GM12878 (cell line): Measurements from ENCODE around the gene SAMD4A. TPM values are rescaled to one million over a fixed set of nuclear protein-coding genes. Genes with fewer than 3 reads are reported as not detected.

Experiments used
- ATAC-seq: fragments of 200-7000 bp; cut with Tn5 transposase; 3 replicates; pipeline ENCODE4 v1.9.1; 2020; ENCODE audit warnings: mild to moderate bottlenecking, moderate library complexity
- BruUV-seq: library from RNA; stranded (reverse); fragments of 400-500 nt; replicated peaks from 2 replicates; lab custom pipeline; 2021; lab: Mats Ljungman, UMichigan
- CTCF ChIA-PET: fragments of 300-600 bp; sonication (Branson Sonifier 250); formaldehyde crosslinking; extraction: SDS; loops from one replicate; lab custom pipeline; 2021; ENCODE audit warnings: inconsistent platforms; lab: Yijun Ruan, JAX
- POLR2A ChIA-PET: fragments of 350-600 bp; formaldehyde crosslinking; extraction: SDS; loops from one replicate; lab custom pipeline; 2021; ENCODE audit warnings: inconsistent platforms; lab: Charles Lee
- RAD21 ChIA-PET: fragments of 300-600 bp; sonication (Branson Sonifier 250); formaldehyde crosslinking; loops from one replicate; lab custom pipeline; 2023; ENCODE audit warnings: antibody characterized with exemption; ENCODE audit not compliant: unreplicated experiment; lab: Charles Lee
- SMC1A ChIA-PET: fragments of 300-600 bp; sonication (Branson Sonifier 250); formaldehyde crosslinking; loops from one replicate; lab custom pipeline; 2023; ENCODE audit not compliant: unreplicated experiment, uncharacterized antibody; lab: Charles Lee
- DNase-seq: peaks from one replicate; pipeline ENCODE4 v3.0.0-alpha.2; 2011; ENCODE audit warnings: low read depth, low spot score
- FAIRE-seq: peaks from 3 replicates; lab custom pipeline; 2011; peaks lifted over from hg19 to GRCh38; lab: Jason Lieb, UNC
- H2AFZ ChIP-seq: 2 replicates; pipeline ENCODE4 v1.6.0; 2011; ENCODE audit warnings: low read depth, low read length, control low read depth; ENCODE audit not compliant: control insufficient read depth
- H3K27ac ChIP-seq: 2 replicates; pipeline ENCODE4 v1.5.1; 2011; ENCODE audit warnings: control low read depth; ENCODE audit not compliant: control insufficient read depth, insufficient read depth
- H3K27me3 ChIP-seq, 2 experiments: replicated peaks in 1 of 2; 2 replicates each; pipeline versions ENCODE4 v1.6.0 to v1.6.1; 2011; ENCODE audit warnings: low read length in 1 of 2; ENCODE audit not compliant: control insufficient read depth in 2 of 2, insufficient read depth in 2 of 2
- H3K36me3 ChIP-seq, 2 experiments: 2 replicates each; pipeline ENCODE4 v1.5.1; 2011; ENCODE audit warnings: low read length in 1 of 2; ENCODE audit not compliant: control insufficient read depth in 2 of 2, insufficient read depth in 2 of 2
- H3K4me1 ChIP-seq: 2 replicates; pipeline ENCODE4 v1.6.1; 2011; ENCODE audit warnings: mild to moderate bottlenecking, low read length, moderate library complexity, mixed read lengths; ENCODE audit not compliant: control insufficient read depth, insufficient read depth
- H3K4me2 ChIP-seq: 2 replicates; pipeline ENCODE4 v1.6.0; 2011; ENCODE audit warnings: control low read depth; ENCODE audit not compliant: control insufficient read depth, insufficient read depth
- H3K4me3 ChIP-seq: fragments of 200-600 bp; sonication (generic); 2 replicates; pipeline ENCODE4 v1.5.1; 2016
- H3K79me2 ChIP-seq: 2 replicates; pipeline ENCODE4 v1.6.0; 2011; ENCODE audit warnings: low read length; ENCODE audit not compliant: control insufficient read depth, insufficient read depth
- H3K9ac ChIP-seq: 2 replicates; pipeline ENCODE4 v1.8.0; 2011; ENCODE audit warnings: low read length, control low read depth, mixed read lengths; ENCODE audit not compliant: control insufficient read depth, insufficient read depth
- H3K9me3 ChIP-seq: replicated peaks from 3 replicates; pipeline ENCODE4 v1.5.1; 2011; ENCODE audit warnings: mild to moderate bottlenecking, low read length; ENCODE audit not compliant: control insufficient read depth, insufficient read depth
- H4K20me1 ChIP-seq: 2 replicates; pipeline ENCODE4 v1.6.0; 2011; ENCODE audit not compliant: control insufficient read depth, insufficient read depth
- BCL11A ChIP-seq: IDR thresholded peaks from 2 replicates; pipeline ENCODE4 v1.6.1; 2011; ENCODE audit warnings: low read depth, low read length
- EGR1 ChIP-seq, 2 experiments: IDR thresholded peaks; 1 replicate in 1 of 2; 2 replicates in 1 of 2; pipeline ENCODE4 v1.6.1; 2011 to 2012; ENCODE audit warnings: low read depth in 2 of 2, low read length in 2 of 2, borderline replicate concordance in 1 of 2, mild to moderate bottlenecking in 1 of 2, moderate library complexity in 1 of 2
- EZH2 ChIP-seq: IDR thresholded peaks from 2 replicates; pipeline ENCODE4 v1.6.1; 2012; ENCODE audit warnings: low read depth, mild to moderate bottlenecking, control low read depth, inconsistent platforms, low read length, borderline replicate concordance; ENCODE audit not compliant: control insufficient read depth
- JUNB ChIP-seq: IDR thresholded peaks from 2 replicates; pipeline ENCODE4 v1.6.1; 2016; ENCODE audit warnings: antibody characterized with exemption, mild to moderate bottlenecking
- KAT2A ChIP-seq: conservative IDR thresholded peaks from 2 replicates; pipeline ENCODE4 v1.6.1; 2011; ENCODE audit warnings: low read depth, low read length; ENCODE audit not compliant: control insufficient read depth
- KDM1A ChIP-seq: fragments of 200-600 bp; sonication (generic); IDR thresholded peaks from 2 replicates; pipeline ENCODE4 v1.6.1; 2016; ENCODE audit warnings: borderline replicate concordance
- LARP7 ChIP-seq: fragments of 450-650 bp; IDR thresholded peaks from 2 replicates; pipeline ENCODE4 v1.6.1; 2017; ENCODE audit warnings: mild to moderate bottlenecking
- NRF1 ChIP-seq: conservative IDR thresholded peaks from 2 replicates; pipeline ENCODE4 v1.6.1; 2011; ENCODE audit warnings: mild to moderate bottlenecking, low read depth, low read length, improper control_type of control experiment
- POU2F2 ChIP-seq: IDR thresholded peaks from 3 replicates; pipeline ENCODE4 v1.6.1; 2011; ENCODE audit warnings: low read depth, mild to moderate bottlenecking, low read length, borderline replicate concordance
- RB1 ChIP-seq: fragments of 450-650 bp; formaldehyde crosslinking; IDR thresholded peaks from 2 replicates; pipeline ENCODE4 v1.6.1; 2017; ENCODE audit warnings: mild to moderate bottlenecking, borderline replicate concordance
- RBBP5 ChIP-seq: fragments of 200-600 bp; sonication (generic); conservative IDR thresholded peaks from 2 replicates; pipeline ENCODE4 v1.6.1; 2016
- SMC3 ChIP-seq: IDR thresholded peaks from 2 replicates; pipeline ENCODE4 v1.6.1; 2011; ENCODE audit warnings: low read length, improper control_type of control experiment, borderline replicate concordance
- TCF3 ChIP-seq: IDR thresholded peaks from 2 replicates; pipeline ENCODE4 v1.6.1; 2012; ENCODE audit warnings: low read depth, mild to moderate bottlenecking, low read length, borderline replicate concordance; ENCODE audit not compliant: insufficient read depth
- ZNF207 ChIP-seq: fragments of 450-650 bp; IDR thresholded peaks from 2 replicates; pipeline ENCODE4 v1.6.1; 2014; ENCODE audit warnings: antibody characterized with exemption, mild to moderate bottlenecking, borderline replicate concordance
- WGBS: methylation state at CpG from one replicate; pipeline ENCODE4 v1.1.6; 2016; ENCODE audit warnings: low lambda C conversion rate; ENCODE audit not compliant: insufficient replicate concordance, insufficient coverage; ENCODE audit errors: missing lambda C conversion rate; 5-methylcytosine and 5-hydroxymethylcytosine counted together
- in situ Hi-C: fragments of 300-500 bp; cut with MboI; formaldehyde crosslinking; loops from 9 replicates; pipeline ENCODE4 v1.14.3; 2018; ENCODE audit warnings: mixed read lengths
- intact Hi-C: fragments of 100-400 bp; cut with micrococcal nuclease; formaldehyde crosslinking; loops from one replicate; pipeline ENCODE4 v1.14.2; 2022; ENCODE audit not compliant: unreplicated experiment
- polyA plus RNA-seq, 11 experiments: library from polyadenylated mRNA; depleted of rRNA in 4 of 11; unstranded in 6 of 11; stranded (reverse) in 5 of 11; fragments of >200 nt; fragmentation: Nextera tagmentation in 4 of 11; fragmentation: Illumina TruSeq in 1 of 11; extraction: Ambion mirVana in 4 of 11; extraction: Trizol in 1 of 11; gene quantifications; 1 replicate in 1 of 11; 2 replicates in 10 of 11; pipeline versions ENCODE4 v1.2.1 to v1.2.3, GENCODE V29; 2011 to 2016; ENCODE audit warnings: inconsistent platforms in 2 of 11, missing spikeins in 2 of 11, low read depth in 1 of 11
- total RNA-seq, 4 experiments: library from RNA; depleted of rRNA in 3 of 4; stranded (reverse); fragments of >200 nt in 3 of 4; fragmentation: Illumina TruSeq in 1 of 4; extraction: Trizol in 1 of 4; gene quantifications; 2 replicates each; pipeline versions ENCODE4 v1.2.1 to v1.2.3, GENCODE V29; 2013 to 2021
- TF ChIP-seq, protein P1 (sequence below): fragments of 450-650 bp; IDR thresholded peaks from 2 replicates; pipeline ENCODE4 v1.6.1; 2018; ENCODE audit warnings: mild to moderate bottlenecking, low read depth, moderate library complexity; ENCODE audit not compliant: partially characterized antibody
- TF ChIP-seq, protein P2 (sequence below): IDR thresholded peaks from 2 replicates; pipeline ENCODE4 v1.6.1; 2012; ENCODE audit warnings: low read depth, low read length, improper control_type of control experiment
- TF ChIP-seq, protein P3 (sequence below): fragments of 450-650 bp; IDR thresholded peaks from 2 replicates; pipeline ENCODE4 v1.6.1; 2017; ENCODE audit warnings: mild to moderate bottlenecking, low read depth, inconsistent platforms; ENCODE audit not compliant: poor library complexity, severe bottlenecking

Gene SAMD4A
- total and polyA plus RNA-seq, 10 of the 15 experiments (the other 5 are each of a cell fraction or from before 2014, with no cell fraction given) = 0.05 to 0.56 (median 0.31) TPM

DNA sequence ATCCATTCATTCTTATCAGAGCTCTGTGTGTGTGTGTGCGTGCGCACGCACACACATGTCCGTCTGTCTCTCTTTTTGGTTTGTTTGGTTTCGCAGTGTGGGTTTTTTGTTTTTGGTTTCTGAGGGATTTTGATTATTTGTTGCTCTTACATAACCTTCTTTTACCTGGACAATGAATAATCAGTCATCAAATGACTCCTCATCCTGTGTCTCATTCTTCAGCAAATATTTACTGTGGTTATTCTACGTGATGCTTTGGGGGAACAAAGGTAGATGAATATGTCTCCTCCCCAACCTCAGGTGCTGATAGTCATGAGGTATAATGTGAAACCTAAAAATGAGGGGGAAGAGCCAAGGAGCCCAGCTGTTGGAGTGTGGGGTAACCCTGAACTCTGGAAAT, 92.4 kb downstream of the SAMD4A start:
- ChIA-PET SMC1A (interaction anchor here (1.5 kb wide), 1 partner anchor 10 kb away, joined by 3 read pairs; no protein-coding TSS in a partner anchor), POLR2A (no interaction called here), RAD21 (no interaction called here), CTCF (no interaction called here)
- Histone ChIP-seq H3K36me3 (no peaks in the 10 kb centered on the region), H3K9me3 (no peaks in the 10 kb centered on the region), H3K4me2 (no peak overlapping the region), H3K4me1 (no peaks in the 10 kb centered on the region), H3K27me3 (no peaks in the 10 kb centered on the region), H3K79me2 (no peaks in the 10 kb centered on the region), H3K27ac (no peak overlapping the region), H3K9ac (no peak overlapping the region), H2AFZ (no peak overlapping the region), H4K20me1 (no peaks in the 10 kb centered on the region), H3K4me3 (no peak overlapping the region)
- no TSS peak for BruUV-seq
- no peak for ATAC-seq
- in situ Hi-C loops (no loop called here), intact Hi-C loops (no loop called here)
- no peak for DNase-seq
- 80% methylated on average over 6 of the region's 6 CpGs for WGBS
- FAIRE-seq = no peak
- TF ChIP-seq LARP7 (no peak), EGR1 (IDR thresholded peaks at IDR 0.05; ENCODE audit: borderline replicate concordance in 1 of 2, low read depth in 2 of 2, low read length in 2 of 2) (no peak), ZNF207 (no peak), KAT2A (no peak), RBBP5 (no peak), TCF3 (no peak), NRF1 (no peak), EZH2 (no peak), KDM1A (no peak), RB1 (no peak), POU2F2 (no peak), SMC3 (no peak), BCL11A (no peak), JUNB (no peak)
- TF ChIP-seq, protein P1, sequence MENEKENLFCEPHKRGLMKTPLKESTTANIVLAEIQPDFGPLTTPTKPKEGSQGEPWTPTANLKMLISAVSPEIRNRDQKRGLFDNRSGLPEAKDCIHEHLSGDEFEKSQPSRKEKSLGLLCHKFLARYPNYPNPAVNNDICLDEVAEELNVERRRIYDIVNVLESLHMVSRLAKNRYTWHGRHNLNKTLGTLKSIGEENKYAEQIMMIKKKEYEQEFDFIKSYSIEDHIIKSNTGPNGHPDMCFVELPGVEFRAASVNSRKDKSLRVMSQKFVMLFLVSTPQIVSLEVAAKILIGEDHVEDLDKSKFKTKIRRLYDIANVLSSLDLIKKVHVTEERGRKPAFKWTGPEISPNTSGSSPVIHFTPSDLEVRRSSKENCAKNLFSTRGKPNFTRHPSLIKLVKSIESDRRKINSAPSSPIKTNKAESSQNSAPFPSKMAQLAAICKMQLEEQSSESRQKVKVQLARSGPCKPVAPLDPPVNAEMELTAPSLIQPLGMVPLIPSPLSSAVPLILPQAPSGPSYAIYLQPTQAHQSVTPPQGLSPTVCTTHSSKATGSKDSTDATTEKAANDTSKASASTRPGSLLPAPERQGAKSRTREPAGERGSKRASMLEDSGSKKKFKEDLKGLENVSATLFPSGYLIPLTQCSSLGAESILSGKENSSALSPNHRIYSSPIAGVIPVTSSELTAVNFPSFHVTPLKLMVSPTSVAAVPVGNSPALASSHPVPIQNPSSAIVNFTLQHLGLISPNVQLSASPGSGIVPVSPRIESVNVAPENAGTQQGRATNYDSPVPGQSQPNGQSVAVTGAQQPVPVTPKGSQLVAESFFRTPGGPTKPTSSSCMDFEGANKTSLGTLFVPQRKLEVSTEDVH = no peak
- TF ChIP-seq, protein P2, sequence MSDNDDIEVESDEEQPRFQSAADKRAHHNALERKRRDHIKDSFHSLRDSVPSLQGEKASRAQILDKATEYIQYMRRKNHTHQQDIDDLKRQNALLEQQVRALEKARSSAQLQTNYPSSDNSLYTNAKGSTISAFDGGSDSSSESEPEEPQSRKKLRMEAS = no peak
- TF ChIP-seq, protein P3, sequence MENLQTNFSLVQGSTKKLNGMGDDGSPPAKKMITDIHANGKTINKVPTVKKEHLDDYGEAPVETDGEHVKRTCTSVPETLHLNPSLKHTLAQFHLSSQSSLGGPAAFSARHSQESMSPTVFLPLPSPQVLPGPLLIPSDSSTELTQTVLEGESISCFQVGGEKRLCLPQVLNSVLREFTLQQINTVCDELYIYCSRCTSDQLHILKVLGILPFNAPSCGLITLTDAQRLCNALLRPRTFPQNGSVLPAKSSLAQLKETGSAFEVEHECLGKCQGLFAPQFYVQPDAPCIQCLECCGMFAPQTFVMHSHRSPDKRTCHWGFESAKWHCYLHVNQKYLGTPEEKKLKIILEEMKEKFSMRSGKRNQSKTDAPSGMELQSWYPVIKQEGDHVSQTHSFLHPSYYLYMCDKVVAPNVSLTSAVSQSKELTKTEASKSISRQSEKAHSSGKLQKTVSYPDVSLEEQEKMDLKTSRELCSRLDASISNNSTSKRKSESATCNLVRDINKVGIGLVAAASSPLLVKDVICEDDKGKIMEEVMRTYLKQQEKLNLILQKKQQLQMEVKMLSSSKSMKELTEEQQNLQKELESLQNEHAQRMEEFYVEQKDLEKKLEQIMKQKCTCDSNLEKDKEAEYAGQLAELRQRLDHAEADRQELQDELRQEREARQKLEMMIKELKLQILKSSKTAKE = no peak
